GM19395 (cell line): Measurements from ENCODE around the gene LRRC23.

ENCODE experiments used
- ATAC-seq: cut with Tn5 transposase; IDR thresholded peaks from one replicate; pipeline ENCODE4 v1.9.1; 2021; ENCODE audit warnings: mild to moderate bottlenecking, moderate library complexity; ENCODE audit not compliant: unreplicated experiment

The LRRC23 gene

DNA sequence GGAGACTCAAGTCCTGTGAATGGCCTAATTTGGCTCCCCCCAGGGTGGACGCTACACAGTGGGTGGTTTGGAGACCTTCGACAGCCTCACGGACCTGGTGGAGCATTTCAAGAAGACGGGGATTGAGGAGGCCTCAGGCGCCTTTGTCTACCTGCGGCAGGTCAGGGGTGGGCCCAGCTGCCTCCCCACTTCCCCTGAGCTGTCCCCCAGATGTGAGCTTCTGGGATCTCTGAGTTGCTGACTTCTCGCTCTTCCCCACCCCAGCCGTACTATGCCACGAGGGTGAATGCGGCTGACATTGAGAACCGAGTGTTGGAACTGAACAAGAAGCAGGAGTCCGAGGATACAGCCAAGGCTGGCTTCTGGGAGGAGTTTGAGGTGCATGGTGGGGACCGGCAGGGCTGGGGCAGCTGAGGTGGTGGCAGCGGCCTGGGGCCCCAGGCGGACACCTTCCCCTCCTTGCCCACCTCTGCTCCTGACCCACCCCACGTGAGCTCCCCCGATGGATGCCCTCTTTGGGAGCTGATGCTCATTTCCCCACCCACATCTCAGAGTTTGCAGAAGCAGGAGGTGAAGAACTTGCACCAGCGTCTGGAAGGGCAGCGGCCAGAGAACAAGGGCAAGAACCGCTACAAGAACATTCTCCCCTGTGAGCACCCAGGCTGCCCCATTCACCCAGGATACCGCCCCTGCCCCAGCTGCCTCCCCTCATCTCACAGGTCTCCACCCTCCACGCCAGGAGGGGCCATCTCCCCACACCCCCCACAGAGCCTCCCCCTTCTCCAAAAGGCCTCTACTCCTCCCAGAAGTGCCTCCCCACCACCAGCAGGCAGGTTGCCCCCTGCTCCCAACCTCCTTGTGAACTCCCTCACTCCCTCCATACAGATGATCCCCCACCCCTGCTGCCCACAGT, 50.7 kb downstream of the LRRC23 start:
- ATAC-seq = no peak

GRCh38 chr12:6956021-6956727, 51.6 kb downstream of the LRRC23 start:
- no peak for ATAC-seq

GRCh38 chr12:6957151-6957701, 52.6 kb downstream of the LRRC23 start:
- no peak for ATAC-seq

DNA sequence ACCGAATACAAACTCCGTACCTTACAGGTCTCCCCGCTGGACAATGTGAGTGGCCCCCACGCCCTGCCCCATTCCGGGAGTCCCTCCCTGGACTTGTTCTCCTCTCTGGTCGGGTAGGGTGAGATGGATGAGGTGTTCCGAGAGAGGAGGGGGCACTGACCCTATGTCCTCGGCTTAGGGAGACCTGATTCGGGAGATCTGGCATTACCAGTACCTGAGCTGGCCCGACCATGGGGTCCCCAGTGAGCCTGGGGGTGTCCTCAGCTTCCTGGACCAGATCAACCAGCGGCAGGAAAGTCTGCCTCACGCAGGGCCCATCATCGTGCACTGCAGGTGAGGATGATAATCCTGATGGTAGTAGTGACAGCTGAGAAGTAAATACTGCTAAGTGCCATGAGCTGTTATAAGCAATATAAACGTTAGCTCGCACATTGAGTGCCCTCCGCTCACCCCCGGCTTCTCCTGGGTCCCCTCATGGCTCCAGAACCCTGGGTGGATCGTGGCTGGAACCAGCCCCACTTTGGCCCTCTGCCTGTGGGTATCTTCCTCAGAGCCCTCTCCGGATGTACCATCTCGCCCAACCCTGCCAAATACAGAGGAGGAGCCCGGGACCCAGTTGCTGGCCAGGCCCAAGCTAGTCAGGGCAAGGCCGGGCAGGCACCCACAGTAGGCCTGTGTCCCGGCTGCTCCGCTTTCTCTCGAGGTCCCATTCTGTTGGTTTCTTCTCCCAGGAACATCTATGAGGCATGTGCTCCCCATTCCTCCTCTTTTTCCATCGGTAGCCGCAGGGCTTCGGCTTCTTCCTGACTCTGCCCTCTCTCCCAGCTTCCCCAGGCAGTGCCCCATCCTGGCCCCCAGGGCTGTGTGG, 53.4 kb downstream of the LRRC23 start:
- ATAC-seq = no peak

DNA sequence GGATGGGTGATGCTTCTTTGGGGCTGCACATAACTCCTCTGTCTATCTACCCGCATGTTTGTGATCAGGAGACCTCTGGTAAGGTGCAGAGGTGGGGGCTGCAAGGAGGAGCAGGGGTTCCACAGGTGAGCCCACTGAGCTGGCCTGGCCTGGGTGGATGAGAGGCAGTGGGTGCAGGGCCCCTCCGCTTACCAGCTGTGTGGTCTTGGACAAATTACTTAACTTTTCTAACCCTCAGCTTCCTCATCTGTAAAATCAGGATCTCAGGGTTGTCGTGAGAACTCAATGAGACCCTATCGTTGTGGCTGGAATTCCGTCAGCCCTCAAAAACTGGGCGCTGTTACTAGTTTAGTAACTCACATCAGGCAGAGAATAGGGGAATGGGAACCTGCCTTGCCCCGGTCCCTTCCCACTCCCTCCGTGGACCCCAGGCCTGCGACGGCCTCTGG, 54.0 kb downstream of the LRRC23 start:
- no peak for ATAC-seq

DNA sequence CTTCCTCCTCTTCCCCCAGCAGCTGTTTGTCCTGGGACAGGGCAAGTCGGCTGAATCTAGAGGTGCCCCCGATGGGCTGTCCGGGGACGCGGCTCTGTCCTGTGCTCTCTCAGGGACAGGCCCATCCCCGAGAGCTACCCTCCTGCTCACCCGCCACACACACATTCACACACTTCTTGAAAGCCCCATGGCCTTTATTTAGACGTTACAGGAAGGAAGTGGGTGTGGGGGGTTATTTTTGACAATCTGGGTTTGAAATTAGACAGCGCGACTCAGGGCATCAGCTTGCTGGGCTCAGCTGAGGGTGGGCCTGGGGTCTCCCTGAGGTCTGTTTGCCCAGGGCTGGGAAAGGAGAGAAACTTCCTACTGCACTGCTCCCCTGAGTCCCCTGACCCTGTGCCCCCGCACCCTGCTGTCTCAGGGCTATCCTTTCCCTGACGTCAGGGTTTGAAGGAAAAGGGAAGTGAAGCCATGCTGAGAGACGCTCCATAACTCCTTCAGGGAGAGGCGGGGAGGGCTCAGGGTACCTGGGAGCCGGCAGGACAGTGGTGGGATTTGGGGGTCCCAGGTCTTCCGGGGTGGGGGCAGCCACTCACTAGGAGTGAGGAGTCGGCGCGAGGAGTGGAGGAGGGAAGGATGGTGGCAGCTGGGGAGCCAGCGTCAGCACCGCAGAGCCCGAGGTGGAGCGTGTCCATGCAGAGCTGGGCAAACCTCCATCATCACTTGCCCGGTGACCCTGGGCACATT, 54.6 kb downstream of the LRRC23 start:
- peak; percentile 55 for ATAC-seq

- no peak for ATAC-seq
Observed at GRCh38 chr12:6959805-6960592, 55.4 kb downstream of the LRRC23 start.

DNA sequence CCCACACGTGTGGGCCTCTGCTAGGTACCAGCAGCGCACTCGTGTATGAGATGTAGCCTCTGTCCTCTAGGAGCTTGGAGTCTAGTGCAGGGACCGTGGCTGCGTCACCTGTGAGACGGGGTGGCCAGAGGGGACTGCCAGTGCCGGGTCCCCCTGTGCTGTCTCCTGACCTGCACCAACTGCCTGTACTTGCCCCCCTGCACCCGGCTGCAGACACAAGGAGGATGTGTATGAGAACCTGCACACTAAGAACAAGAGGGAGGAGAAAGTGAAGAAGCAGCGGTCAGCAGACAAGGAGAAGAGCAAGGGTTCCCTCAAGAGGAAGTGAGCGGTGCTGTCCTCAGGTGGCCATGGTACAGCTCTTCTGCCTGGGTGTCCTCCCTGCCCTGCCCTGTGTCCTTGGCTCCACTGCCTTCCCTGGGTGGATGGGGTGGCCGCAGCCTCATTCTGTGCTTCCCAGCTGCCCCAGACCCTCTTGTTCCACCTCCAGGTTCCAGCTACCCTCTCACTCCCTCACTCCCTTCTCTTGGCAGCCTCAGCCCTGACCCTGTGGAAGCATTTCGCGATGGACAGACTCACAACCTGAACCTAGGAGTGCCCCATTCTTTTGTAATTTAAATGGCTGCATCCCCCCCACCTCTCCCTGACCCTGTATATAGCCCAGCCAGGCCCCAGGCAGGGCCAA, 56.1 kb downstream of the LRRC23 start:
- ATAC-seq = no peak

- ATAC-seq = no peak
Observed at GRCh38 chr12:6961278-6961694, 56.7 kb downstream of the LRRC23 start.

- ATAC-seq = no peak
Observed at GRCh38 chr12:6961695-6962284, 57.2 kb downstream of the LRRC23 start.

- no peak for ATAC-seq
Observed at GRCh38 chr12:6962285-6963015, 57.8 kb downstream of the LRRC23 start.

DNA sequence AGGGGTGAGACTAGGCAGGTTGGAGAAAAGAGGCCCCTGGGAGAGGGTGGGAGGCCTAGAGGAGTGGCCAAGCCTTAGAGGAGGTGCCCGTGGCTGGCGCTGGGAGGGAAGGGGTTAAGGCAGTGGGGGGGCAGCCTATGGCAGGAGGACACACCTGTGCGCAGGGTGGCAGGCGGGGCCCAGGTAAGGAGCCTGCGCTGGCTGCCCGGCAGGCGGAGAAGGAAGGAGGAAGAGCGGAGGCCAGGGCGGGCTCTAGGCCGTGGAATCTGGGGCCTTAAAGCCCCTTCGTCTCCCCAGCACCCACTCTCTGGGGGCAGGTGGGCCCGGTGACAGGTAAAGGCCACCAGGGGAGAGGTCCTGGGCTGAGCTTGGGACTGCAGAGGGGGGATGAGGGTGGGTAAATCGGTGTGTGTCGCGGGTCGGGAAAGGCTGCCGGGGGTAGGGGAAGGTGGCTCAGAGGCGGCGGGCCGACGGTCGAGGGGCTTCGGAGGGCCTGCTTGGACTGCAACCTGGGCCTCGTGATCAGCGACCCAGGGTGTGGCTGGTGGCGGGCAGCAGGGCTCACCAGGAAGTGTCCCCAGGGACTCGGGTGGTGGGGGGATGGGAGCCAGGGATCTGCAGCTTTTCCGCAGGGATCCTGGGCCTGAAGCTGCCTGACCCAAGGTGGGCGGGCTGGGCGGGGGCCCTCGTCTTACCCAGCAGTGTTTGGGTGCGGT, 58.6 kb downstream of the LRRC23 start:
- no peak for ATAC-seq
